Ovary (tissue), 3 donors: ENCODE measurements around the gene ABHD8.

Experiments
- CTCF ChIP-seq, 3 donors: fragments of 450-650 bp in 2 of 3; fragments of 200-600 bp in 1 of 3; IDR thresholded peaks; one replicate each; pipeline versions ENCODE4 v1.5.1 to v1.8.0; 2016 to 2022; ENCODE audit warnings: antibody characterized with exemption in 3 of 3, mild to moderate bottlenecking in 1 of 3
- EP300 ChIP-seq: sonication (generic); formaldehyde crosslinking; IDR thresholded peaks from one replicate; pipeline ENCODE4 v1.6.1; 2017; ENCODE audit warnings: antibody characterized with exemption
- POLR2A ChIP-seq: fragments of 450-650 bp; IDR thresholded peaks from one replicate; pipeline ENCODE4 v1.6.1; 2017; ENCODE audit warnings: antibody characterized with exemption, mild to moderate bottlenecking, moderate library complexity
- donor health status: DM: no; HTN: no; CAD: no.

DNA sequence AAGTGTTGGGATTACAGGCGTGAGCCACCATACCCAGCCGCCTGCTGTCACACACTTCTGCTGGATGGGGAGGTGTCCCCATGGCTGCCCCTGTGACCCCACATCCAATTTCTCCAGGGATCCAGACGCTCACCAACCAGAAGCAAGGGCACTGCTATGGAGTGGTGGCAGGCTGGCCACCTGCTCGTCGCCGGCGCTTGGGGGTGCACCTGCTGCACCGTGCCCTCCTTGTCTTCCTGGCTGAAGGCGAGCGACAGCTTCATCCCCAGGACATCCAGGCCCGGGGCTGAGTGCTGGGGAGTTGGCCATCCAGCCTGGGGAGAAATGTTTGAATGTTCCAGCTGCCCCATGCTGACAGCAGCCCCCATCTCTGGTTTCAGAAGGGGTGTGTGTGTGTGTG lies 17.0 kb downstream of the ABHD8 start:
- TF ChIP-seq POLR2A (no peak), EP300 (no peak), CTCF (IDR thresholded peaks at IDR 0.05) (no peak)
